ENCODE data around the gene CTNNA3. TPM values are rescaled to one million over a fixed set of nuclear protein-coding genes. Genes with fewer than 3 reads are reported as not detected.
"Not testable (repeated sequence)": the region's sequence is repeated elsewhere in the genome, so short reads cannot be mapped to it uniquely, and the experiment has no call there.

The CTNNA3 gene
- total and polyA plus RNA-seq, 2 donors (not counting 3 experiments of a cell fraction or from before 2014, with no cell fraction given), result not detected

GRCh38 chr10:66336791-66337190 lies 1359.2 kb downstream of the CTNNA3 start:
- no peak for TF ChIP-seq POLR2AphosphoS5 (IDR thresholded peaks at IDR 0.05; ENCODE audit: insufficient read depth, low read depth, low read length)
- TF ChIP-seq JUN (IDR thresholded peaks at IDR 0.05; ENCODE audit: borderline replicate concordance, insufficient read depth, insufficient read length, low read depth), result no peak
- TF ChIP-seq EZH2 (IDR thresholded peaks at IDR 0.05; ENCODE audit: borderline replicate concordance, low read depth, low read length, severe bottlenecking), result no peak
- TF ChIP-seq MAX (IDR thresholded peaks at IDR 0.05; ENCODE audit: insufficient read depth, insufficient read length), result no peak
- TF ChIP-seq FOS (IDR thresholded peaks at IDR 0.05; ENCODE audit: borderline replicate concordance, insufficient read depth, low read length), result no peak
- TF ChIP-seq MYC (IDR thresholded peaks at IDR 0.05; ENCODE audit: low read depth, low read length), result no peak
- no peak for TF ChIP-seq CTCF (IDR thresholded peaks at IDR 0.05; ENCODE audit: extremely low read depth in 1 of 2, insufficient read depth in 1 of 2, low read depth in 1 of 2, low read length in 2 of 2)
- TF ChIP-seq GATA2 (IDR thresholded peaks at IDR 0.05; ENCODE audit: insufficient read depth, insufficient read length, low read depth, low read length), result no peak
- TF ChIP-seq POLR2A (IDR thresholded peaks at IDR 0.05; ENCODE audit: low read depth, low read length), result no peak
- Histone ChIP-seq H2AFZ (ENCODE audit: low read depth, low read length) (no peak overlapping the region), H3K9me1 (replicated peaks; ENCODE audit: control insufficient read depth, extremely low read depth, insufficient read depth, low read length) (no peaks in the 10 kb centered on the region), H3K9ac (replicated peaks; ENCODE audit: extremely low read depth, insufficient read depth, low read length) (no peak overlapping the region), H3K27ac (ENCODE audit: insufficient read depth, low read depth, low read length) (no peak overlapping the region), H3K4me1 (ENCODE audit: control insufficient read depth, extremely low read depth, insufficient read depth, low read length) (no peaks in the 10 kb centered on the region), H3K27me3 (ENCODE audit: control insufficient read depth in 2 of 2, insufficient read depth in 2 of 2, low read length in 2 of 2) (no peaks in the 10 kb centered on the region), H3K79me2 (ENCODE audit: control insufficient read depth, insufficient read depth, low read length) (no peaks in the 10 kb centered on the region), H4K20me1 (replicated peaks; ENCODE audit: control insufficient read depth, extremely low read depth, insufficient read depth, low read length) (no peaks in the 10 kb centered on the region), H3K4me3 (replicated peaks in 1 of 3; ENCODE audit: insufficient read depth in 1 of 3, low read depth in 1 of 3, low read length in 3 of 3) (no peak overlapping the region), H3K4me2 (ENCODE audit: insufficient read depth, low read length) (no peak overlapping the region), H3K36me3 (ENCODE audit: control insufficient read depth in 2 of 2, extremely low read depth in 1 of 2, insufficient read depth in 2 of 2, low read length in 2 of 2) (no peaks in the 10 kb centered on the region), H3K9me3 (replicated peaks; ENCODE audit: control insufficient read depth, insufficient read depth, low read length) (no peaks in the 10 kb centered on the region)
- FAIRE-seq, result no peak
- POLR2A ChIA-PET, result no interaction called here
- dilution Hi-C loops (cut with MboI; ENCODE audit: extremely low pct_ligation_motif_present, low sequenced_read_pairs) (no loop called here), intact Hi-C loops (cut with micrococcal nuclease) (no loop called here)
- no peak for DNase-seq (ENCODE audit: low read depth, low spot score)
- CTCF ChIA-PET, result no interaction called here
- BruUV-seq (replicated peaks), result no TSS peak

GRCh38 chr10:66335753-66336152 lies 1360.2 kb downstream of the CTNNA3 start:
- H3K27ac ChIP-seq (ENCODE audit: insufficient read depth, low read depth, low read length); H3K27me3 ChIP-seq (ENCODE audit: control insufficient read depth in 2 of 2, insufficient read depth in 2 of 2, low read length in 2 of 2); H3K4me3 ChIP-seq (replicated peaks in 1 of 3; ENCODE audit: insufficient read depth in 1 of 3, low read depth in 1 of 3, low read length in 3 of 3); POLR2A ChIA-PET; H3K79me2 ChIP-seq (ENCODE audit: control insufficient read depth, insufficient read depth, low read length); H3K9me1 ChIP-seq (replicated peaks; ENCODE audit: control insufficient read depth, extremely low read depth, insufficient read depth, low read length); DNase-seq (ENCODE audit: low read depth, low spot score); H3K4me2 ChIP-seq (ENCODE audit: insufficient read depth, low read length); BruUV-seq (replicated peaks); CTCF ChIA-PET; H4K20me1 ChIP-seq (replicated peaks; ENCODE audit: control insufficient read depth, extremely low read depth, insufficient read depth, low read length); FAIRE-seq; H3K4me1 ChIP-seq (ENCODE audit: control insufficient read depth, extremely low read depth, insufficient read depth, low read length); H2AFZ ChIP-seq (ENCODE audit: low read depth, low read length); H3K9ac ChIP-seq (replicated peaks; ENCODE audit: extremely low read depth, insufficient read depth, low read length); H3K9me3 ChIP-seq (replicated peaks; ENCODE audit: control insufficient read depth, insufficient read depth, low read length); dilution Hi-C loops (cut with MboI; ENCODE audit: extremely low pct_ligation_motif_present, low sequenced_read_pairs); H3K36me3 ChIP-seq (ENCODE audit: control insufficient read depth in 2 of 2, extremely low read depth in 1 of 2, insufficient read depth in 2 of 2, low read length in 2 of 2); intact Hi-C loops (cut with micrococcal nuclease): not testable (repeated sequence)
